GM19455 (cell line): ENCODE data around the gene EIF5AL1.
"Not testable (repeated sequence)": the region's sequence is repeated elsewhere in the genome, so short reads cannot be mapped to it uniquely, and the experiment has no call there.

Experiments
- ATAC-seq: cut with Tn5 transposase; IDR thresholded peaks from one replicate; pipeline ENCODE4 v1.9.1; 2021; ENCODE audit not compliant: unreplicated experiment

Gene EIF5AL1

DNA sequence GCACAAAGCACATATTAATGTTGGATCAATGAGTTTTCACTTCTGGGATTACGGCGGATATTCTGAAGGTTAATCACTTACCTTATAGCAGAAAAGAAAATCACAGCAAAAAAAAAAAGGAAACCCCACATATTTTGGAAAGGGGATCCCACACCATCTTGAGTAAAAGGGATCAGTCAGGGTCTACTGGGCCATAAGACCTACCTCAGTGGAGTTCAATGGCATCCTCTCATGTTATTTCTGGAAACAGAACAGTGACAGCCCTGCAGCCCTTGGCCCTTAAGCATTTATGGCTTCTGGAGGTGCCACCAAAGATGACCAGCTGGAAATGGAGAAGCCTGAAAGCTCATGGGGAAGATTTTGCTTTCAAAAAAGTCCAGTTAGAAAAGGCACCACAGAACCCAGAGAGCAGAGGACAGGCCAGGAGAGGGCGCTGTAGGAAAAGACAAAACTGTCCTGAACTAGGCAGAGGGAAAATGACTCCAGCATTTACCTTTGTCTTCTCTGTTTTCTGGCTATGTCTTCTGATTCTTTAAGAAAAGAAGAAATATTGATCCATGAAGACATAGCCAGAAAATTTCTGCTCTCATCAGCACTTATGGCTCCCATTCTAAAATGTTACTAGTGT, 2.9 kb upstream of the EIF5AL1 start:
- ATAC-seq, result not testable (repeated sequence)

DNA sequence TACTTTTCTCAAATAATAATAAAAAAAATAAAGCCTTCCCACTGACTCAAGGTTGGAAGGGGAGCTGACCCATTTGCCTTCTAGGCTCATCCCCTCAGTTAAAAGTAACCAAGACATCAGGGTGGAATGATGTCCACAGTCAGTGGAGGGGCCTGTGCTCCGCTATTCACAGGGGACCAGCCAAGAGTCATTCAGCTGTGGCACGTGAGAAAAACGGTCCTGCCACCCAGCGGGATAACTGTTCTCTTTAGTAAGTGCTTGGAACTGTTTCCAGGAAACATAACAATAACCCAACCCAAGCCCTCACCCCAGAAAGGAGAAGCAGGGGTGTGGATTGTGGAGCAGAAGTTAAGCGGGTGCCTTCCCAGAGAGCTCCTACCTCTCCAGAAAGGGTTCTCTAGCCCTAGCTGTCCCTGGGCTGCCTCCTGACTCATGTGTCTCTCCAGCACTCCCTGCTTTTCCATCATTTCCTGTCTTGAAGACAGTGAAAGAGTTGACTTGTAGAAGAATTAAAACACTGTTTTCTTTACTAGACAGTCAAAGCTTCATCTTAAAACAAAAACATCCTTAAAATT, 2.3 kb upstream of the EIF5AL1 start:
- ATAC-seq, result not testable (repeated sequence)

DNA sequence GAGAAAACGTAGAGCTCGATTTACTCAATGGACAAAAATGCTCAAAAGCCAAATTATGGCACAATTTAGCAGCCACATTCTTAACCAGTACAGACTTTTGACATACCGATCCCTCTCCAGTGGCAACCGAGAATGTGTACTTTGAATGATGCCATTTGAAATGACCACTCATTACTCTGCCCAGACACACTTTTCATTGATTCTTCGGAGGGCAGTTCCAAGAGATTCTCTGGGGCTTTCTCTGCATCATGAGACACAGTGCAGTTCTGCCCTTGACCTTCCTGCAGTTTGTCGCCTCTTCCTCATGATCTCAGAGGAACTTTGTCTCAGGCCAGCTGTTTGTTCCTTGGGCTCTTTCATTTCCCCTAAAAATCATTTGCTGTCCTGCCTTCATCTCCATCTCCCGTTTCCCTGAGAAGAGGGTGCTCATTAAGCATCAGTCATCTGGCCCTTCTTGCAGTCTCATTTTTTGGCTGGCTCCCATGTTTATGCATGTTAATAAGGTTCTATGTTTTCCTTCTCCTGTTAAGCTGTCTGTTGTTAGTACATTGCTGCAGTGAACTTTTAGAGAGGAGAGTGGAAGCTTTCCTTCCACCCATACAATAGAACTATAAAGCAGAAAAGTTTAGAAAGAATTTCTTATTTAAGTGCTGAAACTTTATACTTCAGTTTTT, 4.3 kb downstream of the EIF5AL1 start:
- not testable (repeated sequence) for ATAC-seq

DNA sequence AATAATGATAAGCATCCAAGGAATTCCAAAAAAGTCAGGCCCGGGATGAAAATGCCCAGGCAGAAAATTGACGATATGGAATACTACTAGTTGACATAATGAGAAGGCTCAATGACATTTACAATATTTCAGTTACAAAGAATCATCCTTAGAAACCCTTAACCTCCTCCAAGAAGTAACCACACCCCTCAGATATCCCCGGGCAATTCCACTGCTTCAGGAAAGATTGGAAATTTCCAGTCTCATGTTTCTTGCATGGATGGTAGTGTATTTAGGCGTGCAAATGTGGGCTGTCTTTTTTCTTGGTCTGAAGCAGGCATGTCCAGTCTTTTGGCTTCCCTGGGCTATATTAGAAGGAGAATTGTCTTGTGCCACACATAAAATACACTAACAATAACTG, 5.2 kb downstream of the EIF5AL1 start:
- ATAC-seq, result not testable (repeated sequence)

DNA sequence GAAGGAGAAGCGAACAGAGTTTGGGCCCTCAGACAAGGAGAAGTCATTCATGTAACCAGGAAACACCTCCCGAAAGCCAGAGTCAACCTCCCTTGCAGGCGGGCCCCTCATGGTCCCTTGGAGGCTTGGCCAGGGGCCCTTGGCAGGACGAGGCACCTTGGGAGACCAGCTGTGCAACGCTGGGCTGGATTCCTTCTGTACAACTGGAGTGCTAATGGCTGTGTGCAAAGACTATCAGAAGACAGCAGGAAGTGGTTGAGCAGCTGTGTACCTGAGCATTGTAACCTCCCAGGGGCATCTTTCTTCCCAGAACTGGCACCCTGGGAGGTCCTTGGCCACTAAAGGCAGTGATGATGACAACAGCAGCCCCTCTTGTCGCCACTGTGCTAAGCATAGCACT, 9.4 kb downstream of the EIF5AL1 start:
- ATAC-seq, result not testable (repeated sequence)

DNA sequence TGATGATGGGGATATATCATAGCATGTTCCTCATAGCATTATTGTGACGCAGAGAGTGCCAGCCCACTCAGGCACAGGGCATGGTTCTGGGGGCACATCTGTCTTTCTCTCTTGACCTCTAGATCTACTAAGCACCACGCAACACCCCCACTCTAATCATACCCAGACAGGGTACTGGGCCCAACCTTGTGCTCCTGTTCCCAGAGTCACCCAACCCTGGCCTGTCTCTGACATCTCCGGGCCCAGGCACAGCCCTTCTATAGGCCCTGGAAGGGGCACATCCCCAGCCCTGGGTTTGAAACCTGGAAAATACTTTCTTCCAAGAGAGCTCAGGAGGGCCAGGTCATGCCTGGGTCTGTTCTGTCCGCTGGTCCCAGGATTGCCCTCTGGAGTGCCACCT, 10.1 kb downstream of the EIF5AL1 start:
- not testable (repeated sequence) for ATAC-seq

DNA sequence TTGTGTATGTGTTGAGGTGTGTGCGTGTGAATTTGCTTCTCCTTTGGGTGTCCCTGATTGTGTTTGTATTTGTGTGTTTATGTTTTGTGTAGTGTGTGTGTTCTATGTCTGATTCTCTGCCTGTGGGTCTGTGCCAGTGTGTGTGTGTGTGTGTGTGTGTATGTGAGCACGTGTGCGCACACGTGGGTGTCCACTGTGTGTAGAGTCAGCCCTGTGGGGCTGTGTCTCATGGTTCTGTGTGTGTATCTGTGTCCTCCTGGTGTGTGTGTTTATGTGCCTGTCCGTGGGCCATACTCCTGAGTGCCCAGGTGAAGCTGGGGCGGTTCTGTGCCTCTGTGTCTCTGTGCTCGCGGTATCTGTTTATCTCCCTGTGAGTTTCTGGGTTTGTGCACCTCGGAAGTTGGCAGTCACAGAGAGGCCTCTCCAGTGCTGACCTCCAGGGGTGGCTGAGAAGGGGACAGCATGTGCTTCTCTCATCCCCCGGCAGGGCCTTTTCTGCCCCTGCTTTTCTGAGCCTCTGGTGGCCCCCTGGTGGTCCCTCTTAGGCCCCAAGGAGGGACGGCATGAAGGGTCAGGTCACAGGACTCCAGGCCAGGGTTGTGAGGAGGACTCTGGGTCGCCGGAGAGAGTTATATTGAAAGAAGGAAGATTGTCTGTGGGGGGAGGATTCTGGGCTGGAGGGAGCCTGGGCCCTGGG, 11.0 kb downstream of the EIF5AL1 start:
- ATAC-seq, result not testable (repeated sequence)

DNA sequence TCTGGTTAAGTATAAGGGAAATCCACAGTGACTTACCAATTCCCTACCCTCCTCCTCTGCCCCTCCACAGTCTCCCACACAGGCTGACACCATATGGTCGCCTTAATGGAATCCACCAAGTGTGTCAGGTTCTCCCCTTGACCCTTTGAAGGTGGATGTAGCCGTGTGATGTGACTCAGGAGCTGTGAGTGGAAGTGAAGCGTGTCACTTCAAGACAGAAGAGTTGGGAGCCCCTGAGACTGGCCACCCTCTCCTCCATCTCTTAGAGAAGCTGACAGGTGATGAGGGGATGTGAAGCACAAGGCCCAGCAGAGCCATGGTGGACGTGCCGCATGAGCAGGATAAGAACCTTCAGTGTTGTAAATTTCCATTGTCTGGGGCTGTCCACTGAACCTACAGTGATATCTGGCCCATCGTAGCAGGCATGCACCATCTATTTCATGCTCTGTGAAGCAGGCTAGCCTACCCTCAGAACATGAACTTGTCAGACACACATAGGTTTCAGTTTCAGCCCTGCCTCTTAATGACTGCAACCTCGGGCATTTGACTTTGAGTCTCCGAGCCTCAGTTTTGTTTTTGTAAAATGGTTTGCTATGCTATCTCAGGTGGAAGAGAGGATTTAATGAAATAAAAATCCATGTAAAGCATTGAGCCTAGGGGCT, 12.8 kb downstream of the EIF5AL1 start:
- peak; percentile 94 for ATAC-seq

DNA sequence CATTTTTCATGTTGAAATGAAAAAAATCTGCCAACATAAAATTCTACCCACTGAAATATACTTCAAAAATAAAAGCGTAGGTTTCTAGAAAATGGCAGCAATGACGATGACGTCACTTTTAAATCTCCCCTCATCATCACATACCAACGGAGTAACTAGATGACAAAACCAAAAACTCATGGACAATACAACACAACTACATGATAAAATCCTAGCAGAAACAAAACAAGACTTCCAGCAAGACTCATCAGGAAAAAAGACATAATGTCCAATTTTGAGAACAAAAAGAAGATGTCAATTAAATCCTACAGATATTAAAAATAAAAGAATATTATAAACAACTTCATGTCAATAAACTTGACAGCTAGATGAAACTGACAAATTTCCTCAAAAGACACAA, 15.9 kb downstream of the EIF5AL1 start:
- not testable (repeated sequence) for ATAC-seq

DNA sequence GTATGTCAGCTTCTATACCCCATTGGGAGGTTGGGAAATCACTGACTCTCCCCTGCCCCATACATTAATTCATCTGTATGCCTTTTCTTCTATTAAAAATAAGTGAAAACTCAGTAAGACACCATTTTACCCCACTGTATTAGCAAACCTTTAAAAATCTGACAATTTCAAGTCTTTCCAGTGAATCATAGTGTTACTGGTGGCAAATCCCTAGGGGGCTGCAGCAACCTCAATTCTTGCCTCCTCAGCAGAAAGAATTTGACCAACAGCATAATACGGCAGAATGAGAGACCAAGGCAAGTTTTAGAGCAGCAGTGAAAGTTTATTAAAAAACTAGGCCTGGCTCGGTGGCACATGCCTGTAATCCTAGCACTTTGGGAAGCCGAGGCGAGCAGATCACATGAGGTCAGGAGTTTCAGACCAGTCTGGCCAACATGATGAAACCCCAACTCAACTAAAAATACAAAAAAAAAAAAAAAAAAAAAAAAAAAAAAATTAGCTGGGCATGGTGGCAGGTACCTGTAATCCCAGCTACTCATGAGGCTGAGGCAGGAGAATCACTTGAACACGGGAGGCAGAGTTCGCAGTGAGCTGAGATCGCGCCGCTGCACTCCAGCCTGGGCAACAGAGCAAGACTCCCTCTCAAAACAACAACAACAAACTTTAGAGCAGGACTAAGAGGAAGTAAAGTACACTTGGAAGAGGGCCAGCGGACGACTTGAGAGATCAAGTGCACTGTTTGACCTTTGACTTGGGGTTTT, 21.0 kb downstream of the EIF5AL1 start:
- ATAC-seq, result not testable (repeated sequence)

DNA sequence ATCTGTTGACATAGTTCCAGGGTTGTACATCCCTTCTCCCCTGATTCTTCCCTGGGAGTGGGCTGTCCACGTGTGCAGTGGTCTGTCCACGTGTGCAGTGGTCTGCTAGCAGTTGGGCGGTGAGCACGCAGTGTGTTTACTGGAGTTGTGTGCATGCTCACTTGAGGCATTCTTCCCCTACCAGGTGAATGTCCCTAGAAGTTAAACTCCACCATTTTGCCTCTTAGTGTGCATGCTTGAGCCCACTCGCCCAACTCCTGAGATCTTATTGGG, 21.5 kb downstream of the EIF5AL1 start:
- ATAC-seq, result not testable (repeated sequence)

DNA sequence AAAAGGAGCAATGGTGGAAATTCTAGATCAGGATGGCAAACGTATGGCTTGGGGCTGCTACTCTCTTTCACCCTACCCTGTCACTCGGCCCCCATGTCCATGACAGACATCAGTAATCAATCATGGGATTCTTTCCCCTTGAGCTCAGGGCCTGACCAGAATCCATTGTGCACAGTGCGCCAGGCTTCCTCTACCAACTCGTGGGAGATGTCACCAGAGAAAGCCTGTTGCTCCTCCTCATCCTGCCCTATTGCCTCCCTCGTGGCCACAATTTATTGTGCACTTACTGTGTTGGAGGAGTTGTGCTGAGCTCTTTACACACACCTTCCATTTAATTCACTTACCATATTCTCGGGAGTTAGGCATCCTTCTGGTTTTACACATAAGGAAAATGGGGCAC, 26.0 kb downstream of the EIF5AL1 start:
- ATAC-seq, result not testable (repeated sequence)

DNA sequence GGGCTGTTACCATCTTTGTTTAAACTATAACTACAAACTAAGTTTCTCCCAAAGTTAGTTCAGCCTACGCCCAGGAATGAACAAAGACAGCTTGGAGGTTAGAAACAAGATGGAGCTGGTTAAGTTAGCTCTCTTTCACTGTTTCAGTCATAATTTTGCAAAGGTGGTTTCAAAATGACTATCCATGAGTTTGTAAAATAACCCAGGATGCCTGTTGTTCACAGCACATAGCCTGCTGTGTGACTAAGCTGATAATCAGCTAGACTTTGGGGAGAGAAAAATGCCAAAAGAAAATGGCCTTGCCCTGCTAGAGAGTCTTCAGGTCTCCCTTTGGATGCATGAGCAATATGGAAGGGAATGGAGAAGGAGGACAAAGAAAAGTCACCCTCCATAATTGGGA, 28.6 kb downstream of the EIF5AL1 start:
- peak; percentile 89 for ATAC-seq

DNA sequence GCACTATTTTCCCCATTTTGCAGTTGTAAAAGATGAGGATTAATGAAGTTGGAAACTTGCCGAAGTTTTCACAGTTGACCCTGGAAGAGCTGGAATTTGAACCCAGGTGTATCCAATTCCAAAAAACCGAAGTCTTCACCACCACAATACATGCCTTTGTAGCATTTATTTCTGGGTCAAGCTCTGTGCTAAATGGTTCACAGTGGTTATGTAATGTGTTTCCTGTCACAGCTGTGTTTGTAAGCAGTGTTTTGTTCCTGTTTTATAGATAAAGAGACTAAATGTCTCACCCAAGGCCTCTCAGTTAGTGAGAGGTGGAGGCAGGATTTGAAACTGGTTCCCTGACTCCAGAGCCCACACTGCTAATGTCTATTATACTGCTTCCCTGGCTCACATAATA, 30.3 kb downstream of the EIF5AL1 start:
- ATAC-seq, result no peak

DNA sequence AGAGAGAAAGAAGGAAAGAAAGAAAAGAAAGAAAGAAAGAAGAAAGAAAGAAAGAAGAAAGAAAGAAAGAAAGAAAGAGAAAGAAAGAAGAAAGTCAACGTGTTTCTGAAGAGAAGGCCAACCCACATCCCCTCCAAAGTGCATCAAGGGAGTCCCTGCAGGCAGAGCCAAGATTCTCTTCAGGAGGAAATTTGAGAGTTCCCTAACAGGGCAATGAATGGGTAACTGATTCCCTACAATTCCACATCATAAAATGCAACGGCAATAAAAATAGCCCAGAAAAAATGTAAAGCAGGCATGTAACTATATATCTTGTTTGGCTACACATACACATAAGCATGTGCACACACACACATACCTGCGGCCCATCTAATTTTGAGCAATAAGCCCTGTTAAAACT, 32.1 kb downstream of the EIF5AL1 start:
- ATAC-seq, result not testable (repeated sequence)

DNA sequence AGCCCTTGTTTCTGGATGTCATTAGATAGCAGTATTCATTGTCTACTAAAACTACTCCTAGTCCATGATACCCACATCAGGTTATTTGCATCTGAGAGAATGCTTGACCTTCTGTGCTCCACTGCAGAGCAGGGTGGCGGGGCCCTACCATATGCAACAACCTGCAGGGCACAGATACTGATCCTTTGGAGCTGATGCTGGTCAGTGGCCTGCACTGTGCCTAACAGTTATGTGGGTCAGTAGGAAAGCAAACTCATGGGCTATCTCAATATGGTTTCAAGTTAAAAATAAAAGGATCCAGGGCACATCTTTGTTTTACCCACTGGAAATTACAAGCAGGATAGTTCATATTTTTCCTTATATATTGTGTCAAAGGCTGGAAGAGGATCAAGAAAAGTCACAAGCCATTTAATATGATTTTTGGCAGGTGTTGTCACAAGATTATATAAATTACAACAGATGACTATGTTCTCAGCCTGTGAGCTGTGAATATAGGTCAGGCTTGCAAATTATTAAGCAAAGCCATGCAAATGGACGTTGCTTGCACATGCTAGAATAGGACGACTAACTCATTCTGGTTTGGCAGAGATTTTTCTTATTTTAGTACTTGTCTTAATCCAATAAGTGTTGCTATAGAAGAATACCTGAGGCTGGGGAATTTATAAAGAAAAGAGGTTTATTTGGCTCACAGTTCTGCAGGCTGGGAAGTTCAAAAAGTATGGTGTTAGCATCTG, 32.8 kb downstream of the EIF5AL1 start:
- ATAC-seq, result not testable (repeated sequence)

DNA sequence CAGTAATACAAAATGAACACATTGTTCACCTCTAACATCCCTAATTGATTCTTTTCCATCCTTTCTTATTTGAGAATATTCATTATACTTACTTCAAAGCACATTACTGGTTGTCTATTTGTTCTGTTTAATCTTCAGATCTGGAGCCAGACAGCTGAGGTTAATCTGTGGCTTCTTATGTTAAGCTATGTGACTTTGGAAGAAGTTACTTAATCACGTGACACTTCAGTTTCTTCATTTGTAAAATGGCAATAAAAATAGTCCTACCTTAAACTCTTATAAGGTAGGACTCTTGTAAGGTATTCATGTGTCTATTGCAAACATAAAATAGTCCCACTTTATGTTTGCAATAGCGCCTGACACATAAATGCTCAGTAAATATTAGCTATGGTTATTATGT, 34.8 kb downstream of the EIF5AL1 start:
- ATAC-seq, result not testable (repeated sequence)

DNA sequence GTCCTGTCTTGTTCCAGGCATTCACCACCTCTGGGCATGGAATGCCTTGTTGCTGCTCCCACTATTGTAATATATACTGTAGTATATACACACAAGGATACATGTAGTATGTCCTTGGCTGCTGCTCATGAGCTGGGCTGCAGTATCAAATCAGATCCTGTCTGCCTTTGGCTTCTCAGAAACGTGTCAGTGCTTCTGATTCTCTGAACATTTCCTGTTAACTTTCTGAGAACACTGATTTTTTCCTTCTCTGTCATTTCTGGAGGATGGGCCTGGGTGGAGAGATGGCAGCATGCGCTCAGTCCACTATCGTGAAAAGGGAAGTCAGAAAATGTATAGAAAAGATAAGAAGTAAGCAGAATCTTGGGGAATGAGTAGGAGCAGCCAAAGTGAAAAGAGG, 35.6 kb downstream of the EIF5AL1 start:
- ATAC-seq, result no peak

DNA sequence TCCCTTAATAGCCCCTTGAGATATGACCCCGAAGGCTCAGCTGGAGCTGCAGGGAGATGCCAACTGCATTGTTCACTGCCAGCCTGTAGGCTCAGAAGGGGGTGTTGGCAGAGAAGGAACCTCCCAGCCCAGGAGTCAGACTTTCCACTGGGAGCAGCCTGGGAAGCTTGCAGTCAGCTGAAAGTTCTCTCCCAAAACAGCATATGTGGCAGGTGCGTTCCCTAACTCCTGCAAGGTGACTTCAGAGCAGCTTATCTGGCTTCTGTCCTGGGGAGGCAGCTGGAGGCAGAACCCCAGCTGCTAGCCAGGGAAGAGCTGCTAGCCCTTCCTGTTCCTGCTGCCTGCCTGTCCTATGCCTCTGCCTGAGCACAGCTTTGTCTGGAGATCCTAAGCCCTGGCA, 39.8 kb downstream of the EIF5AL1 start:
- no peak for ATAC-seq
